Gastrocnemius medialis (tissue), 4 donors: ENCODE results near the gene USP7. TPM values are rescaled to one million over a fixed set of nuclear protein-coding genes. Genes with fewer than 3 reads are reported as not detected.

Experiments
- ATAC-seq, 2 donors: fragments of 150-250 bp; one replicate each; pipeline ENCODE4 v1.9.1; 2016
- DNase-seq, 2 donors: peaks; one replicate each; pipeline ENCODE4 v3.0.0-alpha.2; 2019
- H3K27ac ChIP-seq, 4 donors: fragments of 200-600 bp; sonication (generic); 1 replicate in 1 of 4; 2 replicates in 3 of 4; pipeline ENCODE4 v1.5.1; 2016 to 2018; ENCODE audit warnings: mild to moderate bottlenecking in 2 of 4, moderate library complexity in 1 of 4
- H3K27me3 ChIP-seq, 3 donors: fragments of 200-600 bp; sonication (generic) in 2 of 3; 1 replicate in 1 of 3; 2 replicates in 2 of 3; pipeline versions ENCODE4 v1.5.1 to v1.6.0; 2016 to 2019; ENCODE audit warnings: mild to moderate bottlenecking in 1 of 3, moderate library complexity in 1 of 3
- H3K36me3 ChIP-seq, 2 donors: fragments of 200-600 bp; sonication (generic) in 1 of 2; one replicate each; pipeline ENCODE4 v1.5.1; 2017 to 2018
- H3K4me1 ChIP-seq, 2 donors: fragments of 200-600 bp; sonication (generic) in 1 of 2; one replicate each; pipeline ENCODE4 v1.5.1; 2016 to 2017; ENCODE audit warnings: mild to moderate bottlenecking in 2 of 2
- H3K4me3 ChIP-seq, 4 donors: fragments of 200-600 bp; sonication (generic) in 3 of 4; 1 replicate in 1 of 4; 2 replicates in 3 of 4; pipeline ENCODE4 v1.5.1; 2016 to 2019; ENCODE audit warnings: mild to moderate bottlenecking in 2 of 4
- H3K9me3 ChIP-seq, 3 donors: fragments of 200-600 bp; sonication (generic) in 2 of 3; 1 replicate in 1 of 3; 2 replicates in 2 of 3; pipeline ENCODE4 v1.5.1; 2016 to 2019
- POLR2A ChIP-seq, 2 donors: fragments of 450-650 bp; IDR thresholded peaks; one replicate each; pipeline ENCODE4 v1.6.1; 2017; ENCODE audit warnings: antibody characterized with exemption in 2 of 2, mild to moderate bottlenecking in 2 of 2, moderate library complexity in 2 of 2
- in situ Hi-C, 4 donors: fragments of 200-750 bp; cut with MboI; loops; one replicate each; pipeline versions ENCODE4 v1.15.0 to v1.8.0; 2017; ENCODE audit warnings: low sequenced_read_pairs in 4 of 4
- intact Hi-C: fragments of 100-400 bp; cut with DNase I; formaldehyde crosslinking; loops from one replicate; pipeline ENCODE4 v1.15.1; 2023; ENCODE audit warnings: low total_unique reads
- total RNA-seq, 4 donors: library from RNA; depleted of rRNA; stranded (reverse); fragments of >200 nt; gene quantifications; one replicate each; pipeline versions ENCODE4 v1.1.0 to v1.2.3, GENCODE V29; 2016
- TF ChIP-seq, protein P1 (sequence below), 5 experiments: fragments of 450-650 bp in 3 of 5; fragments of 200-600 bp in 2 of 5; sonication (generic) in 2 of 5; IDR thresholded peaks in 4 of 5; conservative IDR thresholded peaks in 1 of 5; 1 replicate in 4 of 5; 2 replicates in 1 of 5; pipeline ENCODE4 v1.5.1; 2016 to 2019; ENCODE audit warnings: antibody characterized with exemption in 5 of 5, mild to moderate bottlenecking in 3 of 5, moderate library complexity in 3 of 5

Gene USP7
- total RNA-seq, 4 donors from 2014 or later, result 79.7 to 99.2 (median 85.6) TPM

DNA sequence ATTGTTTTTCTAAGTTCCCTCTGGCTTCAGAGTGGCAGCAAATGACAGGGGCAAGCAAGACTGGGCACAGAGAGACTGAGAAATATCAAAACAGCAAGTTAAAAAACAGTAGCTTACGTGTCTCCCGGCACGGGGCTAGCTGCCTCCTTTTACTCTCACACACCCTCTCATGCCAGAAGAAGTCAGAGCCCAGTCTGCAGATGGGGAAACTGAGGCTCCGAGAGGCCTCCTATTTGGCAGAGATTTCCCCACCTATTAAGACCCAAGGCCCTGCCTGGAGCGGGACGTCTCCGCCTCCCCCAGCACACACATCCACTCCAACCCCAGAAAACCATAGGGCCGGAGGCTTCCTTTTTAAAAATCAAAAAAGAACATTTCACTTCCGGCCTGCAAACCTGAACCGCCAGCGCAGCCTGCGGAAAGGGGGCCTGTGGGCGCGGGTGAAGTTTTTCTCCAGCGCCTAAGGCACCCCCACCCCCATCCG, 95.7 kb downstream of the USP7 start:
- no peaks in the 10 kb centered on the region for H3K36me3 ChIP-seq
- no peaks in the 10 kb centered on the region for H3K9me3 ChIP-seq
- intact Hi-C loops, result loop anchor here (2.0 kb wide), 1 partner anchor 95 kb away; the partner anchor contains the start of gene USP7
- H3K27me3 ChIP-seq, result peaks cover 32 to 37% (median 34%) of the 10 kb centered on the region in 3 donors
- DNase-seq (no peak), ATAC-seq (no peak)
- TF ChIP-seq, protein P1, sequence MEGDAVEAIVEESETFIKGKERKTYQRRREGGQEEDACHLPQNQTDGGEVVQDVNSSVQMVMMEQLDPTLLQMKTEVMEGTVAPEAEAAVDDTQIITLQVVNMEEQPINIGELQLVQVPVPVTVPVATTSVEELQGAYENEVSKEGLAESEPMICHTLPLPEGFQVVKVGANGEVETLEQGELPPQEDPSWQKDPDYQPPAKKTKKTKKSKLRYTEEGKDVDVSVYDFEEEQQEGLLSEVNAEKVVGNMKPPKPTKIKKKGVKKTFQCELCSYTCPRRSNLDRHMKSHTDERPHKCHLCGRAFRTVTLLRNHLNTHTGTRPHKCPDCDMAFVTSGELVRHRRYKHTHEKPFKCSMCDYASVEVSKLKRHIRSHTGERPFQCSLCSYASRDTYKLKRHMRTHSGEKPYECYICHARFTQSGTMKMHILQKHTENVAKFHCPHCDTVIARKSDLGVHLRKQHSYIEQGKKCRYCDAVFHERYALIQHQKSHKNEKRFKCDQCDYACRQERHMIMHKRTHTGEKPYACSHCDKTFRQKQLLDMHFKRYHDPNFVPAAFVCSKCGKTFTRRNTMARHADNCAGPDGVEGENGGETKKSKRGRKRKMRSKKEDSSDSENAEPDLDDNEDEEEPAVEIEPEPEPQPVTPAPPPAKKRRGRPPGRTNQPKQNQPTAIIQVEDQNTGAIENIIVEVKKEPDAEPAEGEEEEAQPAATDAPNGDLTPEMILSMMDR (IDR thresholded peaks at IDR 0.05 in 4 of 5, conservative IDR thresholded peaks at IDR 0.05 in 1 of 5), result no peak
- no peak for TF ChIP-seq POLR2A (IDR thresholded peaks at IDR 0.05)
- in situ Hi-C loops, result no loop called here
- H3K27ac ChIP-seq, result peak overlapping the region; percentile 69 to 80 (median 76)
- H3K4me1 ChIP-seq, result peaks cover 28 to 39% of the 10 kb centered on the region in 2 donors
- peak overlapping the region; percentile 68 to 94 (median 78) for H3K4me3 ChIP-seq

DNA sequence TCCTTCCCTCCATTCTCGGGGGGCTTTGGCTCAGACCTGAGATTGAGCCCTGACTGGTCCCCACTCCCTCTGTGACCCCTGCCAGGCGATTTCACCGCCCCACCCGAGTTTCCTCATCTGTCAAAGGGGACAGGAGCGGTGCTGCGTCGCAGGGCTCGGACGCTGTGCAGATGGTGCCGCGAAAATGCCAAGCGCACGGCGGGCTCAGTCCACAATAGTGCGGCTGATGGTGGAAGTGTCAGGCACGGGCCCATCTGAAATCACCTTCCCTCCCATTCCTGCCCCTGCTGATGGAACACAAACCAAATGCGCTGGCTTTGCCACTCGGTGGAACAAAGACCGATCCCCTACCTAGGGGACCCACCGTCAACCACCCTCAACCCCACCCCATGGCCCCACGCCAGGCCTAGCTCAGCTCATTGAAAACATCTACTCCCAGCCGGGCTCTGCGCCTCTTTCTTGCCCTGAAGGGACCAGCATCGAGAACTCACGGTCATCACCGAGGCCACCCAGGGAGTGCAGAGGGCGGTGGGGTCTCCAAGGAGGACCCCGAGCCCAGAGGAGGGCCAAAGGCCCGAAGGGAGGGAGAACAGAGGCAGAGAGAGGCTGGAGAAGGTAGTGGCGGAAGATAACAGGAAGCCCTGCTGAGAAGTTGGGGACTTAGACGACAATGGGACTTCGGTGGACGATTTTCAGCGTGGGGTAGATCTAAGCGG, 96.3 kb downstream of the USP7 start:
- H3K4me3 ChIP-seq, result peak overlapping the region; percentile 68 to 94 (median 78)
- no peak for DNase-seq
- H3K4me1 ChIP-seq, result peaks cover 29 to 39% of the 10 kb centered on the region in 2 donors
- intact Hi-C loops, result no loop called here
- no peaks in the 10 kb centered on the region for H3K36me3 ChIP-seq
- peaks cover 32 to 37% (median 34%) of the 10 kb centered on the region in 3 donors for H3K27me3 ChIP-seq
- no peaks in the 10 kb centered on the region for H3K9me3 ChIP-seq
- peak overlapping the region; percentile 69 to 80 (median 76) for H3K27ac ChIP-seq
- TF ChIP-seq, protein P1 (IDR thresholded peaks at IDR 0.05 in 4 of 5, conservative IDR thresholded peaks at IDR 0.05 in 1 of 5), result no peak
- TF ChIP-seq POLR2A (IDR thresholded peaks at IDR 0.05), result no peak
- in situ Hi-C loops, result no loop called here
- no peak for ATAC-seq

DNA sequence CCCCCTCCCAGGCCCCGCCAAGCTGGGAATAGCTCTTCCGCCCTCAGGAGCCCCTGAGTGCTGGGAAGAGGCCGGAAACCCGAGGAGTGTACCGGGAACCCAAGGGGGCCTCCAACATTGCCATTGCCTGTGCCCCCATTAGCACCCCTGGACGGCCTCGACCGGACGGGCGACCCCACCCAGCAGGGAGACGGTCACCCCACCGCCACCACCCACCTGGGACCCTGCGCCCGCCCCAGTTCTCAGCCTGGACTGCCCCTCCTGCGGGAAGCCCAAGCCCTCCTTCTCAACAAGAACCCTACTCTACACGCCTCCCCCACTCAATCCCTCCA, 96.9 kb downstream of the USP7 start:
- in situ Hi-C loops, result no loop called here
- H3K27me3 ChIP-seq, result peaks cover 32 to 37% (median 34%) of the 10 kb centered on the region in 3 donors

DNA sequence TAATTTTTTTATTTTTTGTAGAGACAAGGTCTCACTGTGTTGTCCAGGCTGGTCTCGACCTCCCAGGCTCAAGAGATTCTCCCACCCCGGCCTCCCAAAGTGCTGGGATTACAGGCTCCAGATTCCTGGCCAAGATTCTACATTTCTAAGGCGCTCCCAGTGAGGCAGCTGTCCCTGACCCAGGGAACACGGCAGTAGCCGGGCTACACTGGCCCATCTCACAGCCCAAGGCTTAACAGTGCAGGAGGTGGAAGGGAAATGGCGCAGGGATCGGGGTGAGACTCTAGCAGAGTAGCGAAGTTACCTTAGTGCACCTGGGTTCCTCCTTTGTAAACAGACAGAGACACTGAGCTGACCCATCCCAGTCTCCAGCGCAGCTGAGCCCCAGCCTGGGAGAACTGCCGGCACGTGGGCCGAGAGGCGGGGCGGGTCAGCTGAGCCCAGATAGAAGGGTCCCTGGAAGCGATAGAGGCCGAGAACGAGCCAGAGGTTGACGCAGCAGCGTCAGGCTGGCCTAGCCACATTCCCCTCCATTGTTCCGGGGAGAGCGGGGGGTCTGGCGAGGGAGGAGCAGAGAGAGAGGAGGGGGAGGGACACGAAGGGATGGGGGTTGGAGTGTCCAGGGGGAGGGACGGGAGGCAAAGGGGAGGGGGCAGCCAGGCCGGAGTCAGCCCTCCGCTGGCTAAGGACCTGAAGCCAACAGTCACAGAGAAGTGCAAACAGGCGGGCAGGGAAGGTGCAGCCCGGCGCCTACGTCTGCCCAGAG, 97.4 kb downstream of the USP7 start:
- DNase-seq, result no peak
- peak overlapping the region; percentile 69 to 80 (median 76) for H3K27ac ChIP-seq
- intact Hi-C loops, result no loop called here

More for the DNA sequence above, 96.9 kb downstream of the USP7 start:
- intact Hi-C loops, result no loop called here
- peaks cover 35 to 39% of the 10 kb centered on the region in 2 donors for H3K4me1 ChIP-seq
- H3K4me3 ChIP-seq, result peak overlapping the region; percentile 68 to 94 (median 78)
- peak overlapping the region; percentile 69 to 80 (median 76) for H3K27ac ChIP-seq
- TF ChIP-seq POLR2A (IDR thresholded peaks at IDR 0.05), result no peak
- TF ChIP-seq, protein P1 (IDR thresholded peaks at IDR 0.05 in 4 of 5, conservative IDR thresholded peaks at IDR 0.05 in 1 of 5), result no peak
- ATAC-seq (no peak), DNase-seq (no peak)
- no peaks in the 10 kb centered on the region for H3K36me3 ChIP-seq
- H3K9me3 ChIP-seq, result no peaks in the 10 kb centered on the region

More for the DNA sequence above, 97.4 kb downstream of the USP7 start:
- Histone ChIP-seq H3K4me3 (peak overlapping the region; percentile 68 to 94 (median 78)), H3K9me3 (no peaks in the 10 kb centered on the region), H3K36me3 (no peaks in the 10 kb centered on the region), H3K4me1 (peaks cover 35 to 39% of the 10 kb centered on the region in 2 donors), H3K27me3 (peaks cover 32 to 37% (median 34%) of the 10 kb centered on the region in 3 donors)
- TF ChIP-seq, protein P1 (IDR thresholded peaks at IDR 0.05 in 4 of 5, conservative IDR thresholded peaks at IDR 0.05 in 1 of 5), result no peak
- TF ChIP-seq POLR2A (IDR thresholded peaks at IDR 0.05), result no peak
- in situ Hi-C loops, result no loop called here
- no peak for ATAC-seq
